HG02840 (cell line): ENCODE data around the gene COA7.
A peak's percentile ranks its signal among the peaks of the same experiment; 100 is the strongest.
"Not testable (repeated sequence)": the region's sequence is repeated elsewhere in the genome, so short reads cannot be mapped to it uniquely, and the experiment has no call there.

Experiments
- ATAC-seq: cut with Tn5 transposase; IDR thresholded peaks from one replicate; pipeline ENCODE4 v1.9.1; 2021; ENCODE audit warnings: mild to moderate bottlenecking, moderate library complexity, moderate number of reproducible peaks; ENCODE audit not compliant: unreplicated experiment, low FRiP score

COA7 gene

DNA sequence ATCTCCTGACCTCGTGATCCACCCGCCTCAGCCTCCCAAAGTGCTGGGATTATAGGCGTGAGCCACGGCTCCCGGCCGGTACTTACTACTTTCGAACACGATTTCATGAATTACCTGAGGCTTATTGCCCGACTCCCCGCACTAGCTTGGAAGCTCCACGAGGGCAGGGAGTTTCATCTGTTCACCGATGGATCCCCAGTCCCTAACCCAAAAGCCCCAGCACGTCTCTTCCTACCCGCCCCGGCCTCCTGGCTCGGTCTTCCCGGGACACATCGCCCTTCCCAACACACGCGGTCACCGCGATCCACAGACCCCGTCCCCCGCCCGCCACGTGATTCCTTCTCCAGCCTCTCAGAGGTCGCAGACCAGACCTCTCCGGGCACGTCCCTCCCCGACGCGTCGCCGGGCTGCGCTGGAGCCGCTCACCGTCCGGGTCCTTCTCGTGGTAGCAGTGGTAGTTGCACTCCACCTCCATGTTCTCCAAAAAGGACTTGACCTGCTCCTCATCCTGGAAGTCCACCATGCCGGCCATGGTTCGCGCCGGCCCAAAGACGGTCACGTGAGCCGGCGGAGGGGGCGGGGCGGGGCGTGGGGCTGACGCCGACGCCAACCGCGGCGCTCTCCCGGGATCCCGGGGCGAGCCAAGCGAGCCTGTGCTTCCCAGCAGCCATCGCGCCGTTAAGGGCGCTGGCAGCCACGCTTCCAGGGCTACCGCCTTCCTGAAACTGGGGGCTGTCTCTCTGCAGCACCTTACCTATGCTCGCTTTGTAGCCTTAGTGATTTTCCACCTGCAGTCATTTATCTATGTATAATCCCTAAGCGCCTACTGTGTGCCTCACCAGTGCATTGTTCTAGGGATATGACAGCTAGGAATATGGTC is at the start of gene COA7:
Gene COA7, minus strand, starts transcription at position 553 of the 880 bp plus-strand sequence. Its CDS starts 21 bp downstream, at position 532.
- ATAC-seq: peak; percentile 55

DNA sequence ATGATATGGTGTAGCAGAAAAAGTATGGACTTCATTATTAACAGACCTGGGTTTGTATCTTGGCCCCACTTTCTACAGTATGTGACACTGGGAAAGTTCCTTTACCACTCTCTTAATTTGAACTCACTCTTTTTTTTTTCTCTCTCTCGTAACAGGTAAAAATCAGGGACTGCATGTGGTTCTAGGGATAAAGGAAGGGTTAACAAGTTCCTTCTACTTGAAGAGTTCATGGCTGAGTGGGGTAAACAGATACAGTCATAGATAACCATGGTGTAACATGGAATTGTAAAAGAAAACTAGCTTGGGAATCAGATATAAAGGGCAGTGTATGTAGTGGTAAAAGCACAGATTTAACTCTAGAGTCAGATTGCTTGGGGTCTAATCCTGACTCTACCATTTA is 49.3 kb upstream of the COA7 start:
- ATAC-seq: no peak

DNA sequence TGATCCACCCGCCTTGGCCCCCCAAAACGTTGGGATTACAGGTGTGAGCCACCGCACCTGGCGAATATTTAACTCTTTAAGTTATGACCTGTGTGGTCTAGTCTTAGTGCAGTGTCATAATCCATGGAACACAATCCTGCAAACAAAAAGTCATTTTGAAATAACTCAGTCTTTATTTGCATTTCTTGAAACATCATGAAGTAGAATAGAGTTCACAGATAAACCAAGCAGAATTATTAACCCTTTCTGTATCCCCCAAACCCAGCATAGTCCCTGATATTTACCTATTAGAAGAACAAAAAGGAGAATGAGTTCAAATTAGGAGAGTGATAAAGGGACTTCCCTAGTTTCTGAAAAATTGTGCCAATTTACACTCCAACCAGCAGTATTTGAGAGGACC is 48.0 kb upstream of the COA7 start:
- ATAC-seq: no peak

DNA sequence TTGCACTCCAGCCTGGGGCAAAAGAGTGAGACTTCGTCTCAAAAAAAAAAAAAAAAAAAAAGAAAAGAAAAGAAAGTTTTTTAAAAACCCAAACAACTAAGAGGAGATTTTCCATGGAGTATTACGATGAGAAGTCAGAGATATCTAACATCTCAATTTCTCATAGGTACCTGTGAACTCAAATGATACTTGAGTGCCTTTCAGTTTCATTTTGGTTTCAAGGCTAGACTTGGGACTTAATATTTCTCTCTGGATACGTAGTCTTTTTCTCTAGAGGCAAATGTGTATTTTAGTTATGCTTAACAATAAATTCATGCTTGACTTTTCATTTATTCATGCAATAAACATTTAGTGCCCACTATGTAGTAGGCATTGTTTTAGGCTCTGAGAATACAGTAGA is 43.1 kb upstream of the COA7 start:
- no peak for ATAC-seq

DNA sequence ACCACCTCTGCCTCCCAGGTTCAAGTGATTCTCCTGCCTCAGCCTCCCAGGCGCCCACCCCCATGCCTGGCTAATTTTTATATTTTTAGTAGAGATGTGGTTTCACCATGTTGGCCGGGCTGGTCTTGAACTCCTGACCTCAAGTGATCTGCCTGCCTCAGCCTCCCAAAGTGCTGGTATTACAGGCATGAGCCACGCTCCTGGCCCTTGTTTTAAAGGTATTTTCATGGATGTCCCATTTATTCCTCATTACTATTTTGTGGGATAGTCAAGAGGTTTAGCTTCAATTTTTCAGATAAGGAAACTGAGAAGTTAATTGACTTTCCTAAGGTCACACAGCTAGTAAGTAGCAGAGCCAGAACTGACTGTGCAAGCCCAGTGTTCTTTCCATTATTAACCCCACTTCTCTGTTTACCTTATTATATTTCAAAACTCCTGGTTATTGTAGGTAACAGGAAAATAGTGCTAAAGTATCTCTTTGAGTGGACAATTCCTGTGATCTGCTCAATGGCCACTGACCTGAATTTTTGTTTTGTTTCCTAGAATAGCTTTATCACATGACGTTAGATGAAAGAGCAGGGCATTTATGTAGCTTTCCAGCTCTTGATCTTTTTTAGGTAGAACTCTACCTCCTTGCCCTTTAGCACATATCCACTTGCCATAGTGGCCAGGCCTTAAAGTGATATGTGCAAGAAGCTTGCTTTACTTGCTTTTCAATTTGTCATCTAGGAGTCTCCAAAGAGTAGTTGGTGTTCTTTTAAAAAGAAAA is 41.7 kb upstream of the COA7 start:
- no peak for ATAC-seq

DNA sequence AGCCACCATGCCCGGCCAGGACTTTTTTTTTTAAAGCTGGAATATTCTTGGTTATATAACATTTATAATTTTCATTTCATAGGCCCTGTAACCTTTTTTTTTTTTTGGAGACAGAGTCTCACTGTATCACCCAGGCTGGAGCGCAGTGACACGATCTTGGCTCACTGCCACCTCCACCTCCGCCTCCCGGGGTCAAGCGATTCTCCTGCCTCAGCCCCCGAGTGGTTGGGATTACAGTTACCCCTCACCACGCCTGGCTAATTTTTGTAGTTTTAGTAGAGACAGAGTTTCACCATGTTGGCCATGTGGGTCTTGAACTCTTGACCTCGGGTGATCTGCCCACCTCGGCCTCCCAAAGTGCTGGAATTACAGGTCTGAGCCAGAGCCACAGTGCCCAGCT is 40.7 kb upstream of the COA7 start:
- ATAC-seq: no peak

DNA sequence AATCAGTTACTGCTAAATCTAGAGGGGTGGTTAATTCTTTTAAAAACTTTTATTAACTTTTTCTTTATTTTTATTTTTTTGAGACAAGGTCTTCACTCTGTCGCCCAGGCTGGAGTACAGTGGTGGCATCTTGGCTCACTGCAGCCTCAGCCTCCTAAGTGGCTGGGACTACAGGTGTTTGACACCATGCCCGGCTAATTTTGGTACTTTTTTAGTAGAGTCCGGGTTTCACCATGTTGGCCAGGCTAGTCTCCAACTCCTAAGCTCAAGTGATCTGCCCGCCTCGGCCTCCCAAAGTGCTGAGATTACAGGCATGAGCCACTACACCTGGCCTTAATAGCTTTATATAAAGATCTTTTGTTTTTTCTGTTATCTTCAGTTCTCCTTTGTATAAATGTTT is 40.0 kb upstream of the COA7 start:
- no peak for ATAC-seq

DNA sequence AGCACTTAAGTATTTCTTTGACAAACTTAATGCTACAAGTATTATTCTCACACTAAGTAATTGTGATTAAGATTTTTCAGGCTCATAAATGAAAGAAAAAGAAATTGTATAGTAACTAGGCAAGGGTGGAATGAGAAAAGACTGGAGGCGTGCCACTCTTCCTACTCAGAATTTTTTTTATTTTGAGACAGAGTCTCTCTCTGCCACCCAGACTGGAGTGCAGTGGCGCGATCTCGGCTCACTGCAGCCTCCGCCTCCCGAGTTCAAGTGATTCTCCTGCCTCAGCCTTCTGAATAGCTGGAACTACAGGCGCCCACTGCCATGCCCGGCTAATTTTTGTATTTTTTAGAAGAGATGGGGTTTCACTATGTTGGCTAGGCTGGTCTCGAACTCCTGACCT is 37.2 kb upstream of the COA7 start:
- not testable (repeated sequence) for ATAC-seq

DNA sequence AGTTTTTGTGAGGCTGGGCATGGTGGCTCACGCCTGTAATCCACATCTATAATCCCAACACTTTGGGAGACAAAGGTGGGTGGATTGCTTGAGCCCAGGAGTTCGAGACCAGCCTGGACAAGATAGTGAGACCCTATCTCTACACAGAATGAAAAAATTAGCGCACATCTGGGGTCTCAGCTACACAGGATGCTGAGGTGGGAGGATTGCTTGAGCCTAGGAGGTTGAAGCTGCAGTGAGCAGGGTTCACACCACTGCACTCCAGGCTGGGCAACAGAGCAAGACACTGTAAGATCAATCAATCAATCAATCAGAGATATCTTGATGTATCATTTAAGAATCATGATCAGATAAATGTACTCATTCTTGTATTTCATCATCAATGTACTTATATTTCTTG is 35.2 kb upstream of the COA7 start:
- no peak for ATAC-seq

DNA sequence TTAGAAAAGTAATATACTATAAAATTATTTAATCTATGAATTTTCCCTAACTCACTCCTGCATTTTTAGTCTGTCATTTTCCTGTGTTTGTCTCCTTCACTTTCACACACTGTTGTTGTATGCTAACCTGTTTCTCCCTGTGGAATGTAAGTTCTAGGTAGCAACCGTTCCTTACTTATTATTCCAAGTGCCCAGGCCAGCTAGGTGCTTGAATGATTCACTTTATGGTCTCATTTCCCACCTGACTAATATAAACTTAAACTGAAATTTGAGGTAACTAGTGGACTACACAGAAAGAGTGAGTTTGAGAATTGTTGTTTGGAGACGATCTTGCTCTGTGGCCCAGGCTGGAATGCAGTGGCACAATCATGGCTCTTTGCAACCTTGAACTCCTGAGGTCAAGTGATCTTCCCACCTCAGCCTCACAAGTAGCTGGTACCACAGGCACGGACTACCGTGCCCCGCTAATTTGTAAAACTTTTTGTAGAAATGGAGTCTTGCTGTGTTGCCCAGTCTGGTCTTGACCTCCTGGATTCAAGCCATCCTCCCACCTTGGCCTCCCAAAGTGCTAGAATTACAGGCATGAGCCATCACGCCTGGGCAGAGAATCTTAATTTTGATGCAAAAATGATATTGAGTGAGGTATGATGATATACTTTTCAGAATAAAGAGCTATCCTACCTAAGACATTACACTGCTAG is 30.0 kb upstream of the COA7 start:
- ATAC-seq: no peak

DNA sequence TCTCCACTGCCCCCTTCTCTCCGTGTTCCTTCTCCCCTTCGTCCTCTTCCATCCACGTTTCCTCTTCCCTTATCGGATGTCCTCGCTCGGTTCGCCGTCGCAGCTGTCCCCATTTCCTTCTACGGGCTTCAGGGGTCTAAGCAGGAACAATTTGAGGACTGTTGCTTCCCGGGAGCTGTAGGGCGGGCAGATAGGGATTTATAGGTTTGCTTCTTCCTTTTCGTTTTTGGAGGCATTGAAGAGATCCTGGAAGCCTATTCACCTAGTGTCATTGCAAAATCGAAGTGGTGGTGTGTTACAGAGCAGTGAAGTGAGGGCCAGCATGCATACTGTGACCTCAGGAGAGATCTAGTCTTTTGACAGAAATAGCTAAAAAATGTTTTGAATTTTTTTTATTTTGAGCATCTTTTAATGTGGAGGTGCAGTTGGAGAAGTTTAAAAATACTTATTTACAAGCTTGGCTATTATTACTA is 29.0 kb upstream of the COA7 start:
- no peak for ATAC-seq

DNA sequence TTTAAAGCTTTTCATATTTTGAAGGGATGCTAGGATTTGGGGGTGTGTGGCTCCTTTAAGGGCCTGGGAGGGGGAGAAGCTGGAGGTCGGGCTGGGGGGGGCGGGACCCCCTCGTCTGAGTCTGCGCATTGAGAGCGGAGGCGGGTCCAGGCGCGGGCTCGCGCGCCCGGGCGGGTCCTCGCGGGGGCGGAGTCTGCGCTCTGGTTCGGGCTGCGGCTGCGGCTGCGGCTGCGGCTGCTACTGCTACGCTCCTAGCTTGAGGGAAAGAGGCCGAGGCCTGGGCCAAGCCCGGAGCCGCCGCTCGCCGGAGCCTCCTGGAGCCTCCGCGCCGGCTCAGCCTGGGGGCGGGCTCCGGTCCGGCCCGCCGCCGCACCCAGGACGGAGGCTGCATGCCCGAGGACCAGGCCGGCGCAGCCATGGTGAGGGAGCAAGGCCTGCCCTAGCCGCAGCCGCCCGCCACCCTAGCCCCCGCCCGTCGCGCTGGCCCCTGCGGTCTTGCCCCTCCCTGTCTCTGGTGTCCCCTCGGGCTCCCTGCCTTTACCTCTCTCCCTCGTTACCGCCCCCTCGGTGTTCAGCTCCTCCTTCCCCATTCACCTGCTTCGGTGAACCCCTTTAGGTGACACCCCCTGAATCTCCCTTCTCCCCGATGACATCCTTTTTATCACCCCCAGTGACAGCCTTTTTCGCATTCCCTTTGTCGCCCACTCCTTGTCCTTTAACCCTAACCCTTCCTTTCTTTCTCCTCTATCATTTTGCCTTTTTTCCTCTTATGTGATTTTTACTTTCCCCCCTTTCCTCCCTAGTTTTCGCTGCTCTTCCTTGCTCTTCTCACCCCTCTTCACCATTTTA is 28.3 kb upstream of the COA7 start, which contains the start of gene ZYG11B:
Gene ZYG11B, plus strand, starts transcription at position 189 of the 849 bp plus-strand sequence. Its CDS starts 201 bp downstream, at position 390.
- ATAC-seq: peak; percentile 91

DNA sequence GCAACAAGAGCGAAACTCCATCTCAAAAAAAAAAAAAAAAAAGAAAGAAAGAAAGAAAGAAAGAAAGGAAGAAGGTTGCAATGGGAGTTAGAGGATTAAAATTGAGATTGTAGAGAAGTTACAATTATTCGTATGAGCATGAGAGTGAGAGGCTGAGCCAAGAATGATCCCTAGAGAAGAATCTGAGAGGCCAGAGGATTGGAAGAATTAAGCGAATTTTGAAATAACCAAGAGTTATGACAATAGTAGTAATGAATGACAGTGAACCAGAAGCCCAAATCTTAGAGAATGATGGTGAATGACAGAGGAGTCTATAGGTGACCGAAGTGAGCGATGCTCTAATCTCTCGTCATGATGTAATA is 27.7 kb upstream of the COA7 start:
- no peak for ATAC-seq

DNA sequence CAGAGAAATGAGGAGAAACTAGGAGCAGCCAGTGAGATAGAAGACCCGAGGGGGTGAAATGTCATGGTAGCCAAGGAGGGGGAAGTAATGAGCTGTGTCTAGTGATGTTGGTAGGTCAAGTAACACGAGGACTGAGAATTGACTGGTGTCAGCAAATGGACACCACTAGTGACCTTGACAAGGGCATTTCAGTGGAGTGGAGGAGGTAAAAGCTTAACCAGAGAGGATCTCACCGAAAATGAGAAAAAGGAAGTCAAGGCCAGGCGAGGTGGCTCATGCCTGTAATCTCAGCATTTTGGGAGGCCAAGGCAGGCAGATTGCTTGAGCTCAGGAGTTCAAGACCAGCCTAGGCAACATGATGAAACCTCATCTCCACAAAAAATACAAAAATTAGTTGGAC is 25.1 kb upstream of the COA7 start:
- ATAC-seq: no peak

DNA sequence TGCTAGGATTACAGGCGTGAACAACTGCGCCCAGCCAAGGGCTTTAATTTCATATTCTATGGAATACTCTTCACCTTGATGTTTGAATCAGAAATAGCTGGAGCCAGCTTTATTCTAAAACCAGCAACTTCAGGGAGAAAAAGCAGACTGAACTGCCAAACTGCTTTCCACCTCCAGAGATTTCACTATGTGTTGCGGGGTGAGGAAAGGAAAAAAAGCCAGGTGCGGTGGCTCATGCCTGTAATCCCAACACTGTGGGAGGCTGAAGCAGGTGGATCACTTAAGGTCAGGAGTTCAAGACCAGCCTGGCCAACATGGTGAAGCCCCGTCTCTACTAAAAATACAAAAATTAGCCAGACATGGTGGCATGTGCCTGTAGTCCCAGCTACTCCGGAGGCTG is 17.1 kb upstream of the COA7 start:
- not testable (repeated sequence) for ATAC-seq

DNA sequence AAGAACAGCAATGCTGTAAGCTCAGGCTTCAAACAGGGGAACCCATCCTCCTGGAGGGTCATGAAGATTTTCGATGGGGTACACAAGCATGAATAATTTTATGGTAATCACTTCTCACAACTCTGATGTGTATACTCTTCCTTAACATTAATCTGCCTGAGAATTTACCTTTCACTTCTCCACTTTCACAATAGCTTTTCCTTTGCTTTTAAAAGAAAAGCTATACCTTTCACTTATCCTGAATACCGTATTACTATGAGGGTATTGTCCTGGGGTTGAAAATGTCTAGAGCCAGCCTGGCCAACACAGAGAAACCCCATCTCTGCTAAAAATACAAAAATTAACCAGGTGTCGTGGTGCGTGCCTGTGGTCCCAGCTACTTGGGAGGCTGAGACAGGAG is 15.4 kb upstream of the COA7 start:
- ATAC-seq: no peak

DNA sequence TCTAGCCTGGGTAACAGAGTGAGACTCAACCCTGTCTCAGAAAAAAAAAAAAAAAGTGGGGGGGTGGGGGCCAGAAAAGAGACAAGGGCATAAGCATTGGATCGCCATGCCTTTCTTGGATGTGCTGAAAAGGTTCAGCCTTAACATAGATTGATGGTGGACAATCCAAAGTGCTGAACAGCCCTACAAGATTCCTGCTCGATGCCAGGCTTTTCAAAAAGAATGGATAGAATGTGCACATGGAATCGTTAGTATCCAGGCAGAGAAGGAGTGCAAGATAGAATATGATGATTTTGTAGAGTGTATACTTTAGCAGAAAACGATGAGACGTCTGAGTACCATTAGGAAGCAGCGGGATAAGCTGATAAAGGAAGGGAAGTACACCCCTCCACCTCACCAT is 10.9 kb upstream of the COA7 start:
- no peak for ATAC-seq

DNA sequence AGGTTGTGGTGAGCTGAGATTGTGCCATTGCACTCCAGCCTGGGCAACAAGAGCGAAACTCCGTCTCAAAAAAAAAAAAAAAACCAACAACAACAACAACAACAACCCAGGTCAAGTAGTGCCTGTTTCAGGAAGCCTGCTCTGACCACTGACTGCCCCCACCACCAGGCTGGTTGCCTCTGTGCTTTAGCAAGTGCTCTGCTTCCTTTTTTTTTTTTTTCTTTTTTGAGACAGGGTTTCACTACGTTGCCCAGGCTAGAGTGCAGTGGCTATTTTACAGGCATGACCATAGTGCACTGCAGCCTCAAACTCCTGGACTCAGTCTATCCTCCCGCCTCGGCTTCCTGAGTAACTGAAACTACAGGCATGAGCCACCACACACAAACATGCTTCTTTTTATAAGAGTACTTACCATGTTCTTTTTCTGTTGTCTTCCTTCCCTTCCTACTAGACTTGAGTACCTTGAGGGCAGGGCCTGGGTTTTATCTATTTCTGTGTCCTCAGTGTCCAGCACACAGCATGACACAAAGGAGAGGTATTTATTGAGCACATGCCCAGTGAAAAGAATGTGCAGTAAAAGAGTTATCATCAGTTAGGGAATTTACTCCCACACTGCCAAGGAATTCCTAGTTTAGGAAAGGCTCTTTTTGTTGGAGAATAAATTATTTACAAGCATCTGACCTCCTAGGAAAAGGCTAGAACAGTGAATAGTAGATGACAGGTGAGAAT is 9.9 kb upstream of the COA7 start:
- no peak for ATAC-seq
